H1 (cell line): ENCODE data around the gene ATP5PB. TPM values are rescaled to one million over a fixed set of nuclear protein-coding genes. Genes with fewer than 3 reads are reported as not detected.

Experiments used
- CTCF ChIA-PET: fragments of 300-600 bp; sonication (Branson Sonifier 250); formaldehyde crosslinking; loops from one replicate; lab custom pipeline; 2021; ENCODE audit not compliant: partially characterized antibody; lab: Charles Lee
- POLR2A ChIA-PET: fragments of 300-600 bp; sonication (Branson Sonifier 250); formaldehyde crosslinking; loops from one replicate; lab custom pipeline; 2021; ENCODE audit warnings: inconsistent platforms; ENCODE audit not compliant: partially characterized antibody; lab: Charles Lee
- DNase-seq, 2 experiments: peaks; one replicate each; pipeline versions ENCODE4 v3.0.0 to v3.0.0-alpha.2; 2010 to 2022; ENCODE audit warnings: low spot score in 2 of 2, low read depth in 1 of 2, mixed read lengths in 1 of 2
- FAIRE-seq: peaks from 2 replicates; lab custom pipeline; 2011; peaks lifted over from hg19 to GRCh38; lab: Jason Lieb, UNC
- H2AFZ ChIP-seq: 2 replicates; pipeline ENCODE4 v1.8.1; 2012; ENCODE audit warnings: low read length, inconsistent platforms
- H2AK5ac ChIP-seq: 2 replicates; pipeline ENCODE4 v1.6.1; 2013; ENCODE audit warnings: low read depth, low read length
- H2BK120ac ChIP-seq: replicated peaks from 2 replicates; pipeline ENCODE3; 2013; ENCODE audit warnings: low read depth, low read length, inconsistent platforms
- H2BK12ac ChIP-seq: 2 replicates; pipeline ENCODE4 v1.6.1; 2013; ENCODE audit warnings: low read depth, low read length
- H2BK15ac ChIP-seq: 2 replicates; pipeline ENCODE4 v1.6.1; 2013; ENCODE audit warnings: low read length
- H2BK20ac ChIP-seq: 2 replicates; pipeline ENCODE4 v1.6.1; 2013; ENCODE audit warnings: low read length
- H2BK5ac ChIP-seq: 2 replicates; pipeline ENCODE4 v1.6.1; 2013; ENCODE audit warnings: low read depth, low read length
- H3K14ac ChIP-seq: 2 replicates; pipeline ENCODE4 v1.6.1; 2013; ENCODE audit warnings: inconsistent platforms; ENCODE audit not compliant: insufficient read length
- H3K18ac ChIP-seq: 2 replicates; pipeline ENCODE4 v1.6.1; 2013; ENCODE audit warnings: low read length; ENCODE audit errors: extremely low read depth
- H3K23ac ChIP-seq: 2 replicates; pipeline ENCODE4 v1.6.1; 2013; ENCODE audit warnings: inconsistent platforms; ENCODE audit not compliant: insufficient read length
- H3K23me2 ChIP-seq: 2 replicates; pipeline ENCODE4 v1.6.1; 2013; ENCODE audit warnings: low read depth, low read length
- H3K27ac ChIP-seq: 2 replicates; pipeline ENCODE4 v1.6.1; 2011; ENCODE audit warnings: low read depth, low read length, inconsistent platforms
- H3K27me3 ChIP-seq, 4 experiments: replicated peaks in 1 of 4; 1 replicate in 1 of 4; 2 replicates in 3 of 4; pipeline versions ENCODE4 v1.6.1 to v1.8.1; 2011 to 2013; ENCODE audit warnings: low read length in 3 of 4, mild to moderate bottlenecking in 3 of 4, inconsistent platforms in 2 of 4, mixed read lengths in 2 of 4, moderate library complexity in 1 of 4; ENCODE audit not compliant: control insufficient read depth in 3 of 4, insufficient read depth in 3 of 4; ENCODE audit errors: extremely low read depth in 1 of 4
- H3K36me3 ChIP-seq, 4 experiments: 2 replicates each; pipeline versions ENCODE4 v1.6.1 to v1.8.1; 2011 to 2013; ENCODE audit warnings: mild to moderate bottlenecking in 4 of 4, low read length in 3 of 4, moderate library complexity in 2 of 4, control low read depth in 1 of 4, inconsistent platforms in 1 of 4; ENCODE audit not compliant: insufficient read depth in 4 of 4, control insufficient read depth in 2 of 4
- H3K4ac ChIP-seq: replicated peaks from 2 replicates; pipeline ENCODE3; 2013; ENCODE audit warnings: low read length, low read depth, mixed read lengths, inconsistent platforms; ENCODE audit not compliant: insufficient read length
- H3K4me1 ChIP-seq, 4 experiments: replicated peaks in 1 of 4; 1 replicate in 1 of 4; 2 replicates in 3 of 4; pipeline versions ENCODE4 v1.6.1 to v1.8.1; 2011 to 2013; ENCODE audit warnings: low read length in 3 of 4, inconsistent platforms in 2 of 4, mixed read lengths in 1 of 4; ENCODE audit not compliant: insufficient read depth in 4 of 4, control insufficient read depth in 3 of 4
- H3K4me2 ChIP-seq, 2 experiments: 2 replicates each; pipeline versions ENCODE4 v1.6.1 to v1.8.1; 2011 to 2013; ENCODE audit warnings: low read depth in 2 of 2, low read length in 2 of 2, control low read depth in 1 of 2, inconsistent platforms in 1 of 2, mild to moderate bottlenecking in 1 of 2; ENCODE audit not compliant: insufficient read depth in 1 of 2
- H3K4me3 ChIP-seq, 4 experiments: fragments of 200-600, 300-600 bp in 1 of 4; sonication (generic), shearing (Covaris generic), sonication (Bioruptor Twin) in 1 of 4; 2 replicates each; pipeline versions ENCODE4 v1.5.1 to v1.8.1; 2011 to 2016; ENCODE audit warnings: low read length in 4 of 4, low read depth in 3 of 4, control low read depth in 2 of 4, inconsistent platforms in 2 of 4, mild to moderate bottlenecking in 2 of 4, mixed read lengths in 1 of 4, moderate library complexity in 1 of 4; ENCODE audit not compliant: insufficient read depth in 2 of 4; ENCODE audit errors: extremely low read depth in 1 of 4
- H3K56ac ChIP-seq: replicated peaks from 2 replicates; pipeline ENCODE3; 2013; ENCODE audit warnings: low read depth, mild to moderate bottlenecking, mixed read lengths, low read length, inconsistent platforms; ENCODE audit not compliant: insufficient read length
- H3K79me1 ChIP-seq: 2 replicates; pipeline ENCODE4 v1.6.1; 2013; ENCODE audit warnings: low read depth, low read length, control low read depth
- H3K79me2 ChIP-seq, 2 experiments: 2 replicates each; pipeline versions ENCODE4 v1.6.1 to v1.8.1; 2012 to 2013; ENCODE audit warnings: low read length in 2 of 2, mild to moderate bottlenecking in 2 of 2, inconsistent platforms in 1 of 2; ENCODE audit not compliant: insufficient read depth in 2 of 2, control insufficient read depth in 1 of 2
- H3K9ac ChIP-seq, 4 experiments: replicated peaks in 1 of 4; 1 replicate in 1 of 4; 2 replicates in 3 of 4; pipeline versions ENCODE4 v1.6.1 to v1.8.1; 2011 to 2013; ENCODE audit warnings: low read depth in 3 of 4, low read length in 3 of 4, control low read depth in 2 of 4, mild to moderate bottlenecking in 2 of 4, moderate library complexity in 2 of 4, inconsistent platforms in 1 of 4; ENCODE audit errors: extremely low read depth in 1 of 4
- H3K9me3 ChIP-seq, 2 experiments: 2 replicates each; pipeline versions ENCODE4 v1.6.1 to v1.8.1; 2012 to 2013; ENCODE audit warnings: mild to moderate bottlenecking in 2 of 2, moderate library complexity in 2 of 2, control low read depth in 1 of 2, inconsistent platforms in 1 of 2, low read depth in 1 of 2, low read length in 1 of 2, mixed read lengths in 1 of 2; ENCODE audit not compliant: insufficient read depth in 2 of 2
- H4K20me1 ChIP-seq, 2 experiments: replicated peaks in 1 of 2; 2 replicates each; pipeline versions ENCODE3 to v1.8.1; 2011 to 2013; ENCODE audit warnings: inconsistent platforms in 2 of 2, low read length in 2 of 2, mild to moderate bottlenecking in 1 of 2; ENCODE audit not compliant: insufficient read depth in 2 of 2, control insufficient read depth in 1 of 2
- H4K5ac ChIP-seq: 2 replicates; pipeline ENCODE4 v1.6.1; 2013; ENCODE audit warnings: low read length, low read depth, mixed read lengths, inconsistent platforms; ENCODE audit not compliant: insufficient read length
- H4K8ac ChIP-seq: 2 replicates; pipeline ENCODE4 v1.8.0; 2013; ENCODE audit warnings: mild to moderate bottlenecking, moderate library complexity, low read length, inconsistent platforms; ENCODE audit not compliant: insufficient read depth; ENCODE audit errors: extremely low read depth
- H4K91ac ChIP-seq: replicated peaks from 2 replicates; pipeline ENCODE3; 2013; ENCODE audit warnings: low read length, mixed read lengths, inconsistent platforms; ENCODE audit not compliant: insufficient read length
- CBX5 ChIP-seq: fragments of 300-800, 300-1000 bp; sonication (generic); IDR thresholded peaks from 2 replicates; pipeline ENCODE4 v1.7.1; 2016; ENCODE audit warnings: antibody characterized with exemption, low read length, low read depth
- POLR2A ChIP-seq, 2 experiments: IDR thresholded peaks; 1 replicate in 1 of 2; 2 replicates in 1 of 2; pipeline ENCODE4 v1.6.1; 2011; ENCODE audit warnings: low read depth in 2 of 2, low read length in 2 of 2, mild to moderate bottlenecking in 2 of 2; ENCODE audit errors: control extremely low read depth in 1 of 2
- POLR2AphosphoS5 ChIP-seq: IDR thresholded peaks from 2 replicates; pipeline ENCODE4 v1.6.1; 2011; ENCODE audit warnings: low read depth, low read length
- RBBP5 ChIP-seq: IDR thresholded peaks from 2 replicates; pipeline ENCODE4 v1.7.1; 2012; ENCODE audit warnings: low read depth, mild to moderate bottlenecking, inconsistent platforms, low read length, moderate library complexity, borderline replicate concordance
- WGBS, 2 experiments: shearing (Covaris generic) in 1 of 2; methylation state at CpG; one replicate each; pipeline versions ENCODE4 v1.1.6 to v1.1.7; 2013 to 2015; ENCODE audit warnings: low lambda C conversion rate in 2 of 2, mixed read lengths in 2 of 2, inconsistent platforms in 1 of 2, low coverage in 1 of 2, missing lambda C conversion rate in 1 of 2; ENCODE audit not compliant: insufficient replicate concordance in 2 of 2, insufficient coverage in 1 of 2, insufficient read length in 1 of 2; ENCODE audit errors: extremely low coverage in 1 of 2, missing lambda C conversion rate in 1 of 2; 5-methylcytosine and 5-hydroxymethylcytosine counted together
- polyA plus RNA-seq, 7 experiments: library from polyadenylated mRNA; depleted of rRNA in 3 of 7; stranded (reverse) in 5 of 7; unstranded in 2 of 7; fragments of >200 nt in 5 of 7; fragments of 200-250 nt in 2 of 7; gene quantifications; 1 replicate in 5 of 7; 2 replicates in 1 of 7; 4 replicates in 1 of 7; pipeline versions ENCODE4 v1.2.1 to v1.2.3, GENCODE V29; 2011 to 2013; ENCODE audit warnings: missing spikeins in 2 of 7, mixed read lengths in 2 of 7
- total RNA-seq: library from RNA; stranded (reverse); fragmentation: NEBNext Ultra II Directional; extraction: Animal tissue kit (Norgen Biotek cat#: 25700); gene quantifications from 2 replicates; pipeline ENCODE4 v1.2.1, GENCODE V29; 2021

Gene ATP5PB
- total and polyA plus RNA-seq, 2 of the 8 experiments (the other 6 are each of a cell fraction or from before 2014, with no cell fraction given), result 232 to 262 TPM

DNA sequence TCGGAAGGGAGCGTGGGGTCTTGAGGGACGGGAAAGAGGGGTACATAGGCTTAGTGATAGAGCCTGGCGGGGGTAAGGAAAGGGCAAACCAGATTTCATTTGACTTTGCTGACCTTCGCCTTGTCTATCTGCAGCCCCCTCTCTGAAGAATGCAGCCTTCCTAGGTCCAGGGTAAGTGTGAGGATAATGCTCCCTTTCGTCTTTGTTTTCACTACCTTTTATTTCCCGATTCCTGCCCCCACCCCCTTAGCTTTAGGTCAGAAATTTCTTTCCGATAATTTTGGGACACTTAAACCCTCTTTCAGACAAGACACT lies 396 bp downstream of the ATP5PB start:
- H3K4ac ChIP-seq, result no peak overlapping the region
- no peaks in the 10 kb centered on the region for H3K9me3 ChIP-seq
- peak overlapping the region; percentile 89 for H2BK5ac ChIP-seq
- no peak overlapping the region for H2BK15ac ChIP-seq
- H3K79me2 ChIP-seq, result peaks cover 5 to 69% of the 10 kb centered on the region in 2 experiments
- no peak overlapping the region for H3K23ac ChIP-seq
- no peak overlapping the region for H3K14ac ChIP-seq
- peak overlapping the region; percentile 78 for H4K91ac ChIP-seq
- peaks cover 3% of the 10 kb centered on the region for H3K23me2 ChIP-seq
- ChIA-PET CTCF (interaction anchor here (0.7 to 1.0 kb wide), 3 partner anchors 9 to 220 kb away, joined by 3 to 4 read pairs (median 3); no protein-coding TSS in a partner anchor), POLR2A (interaction anchor here (0.6 to 3.7 kb wide), 5 partner anchors 13 to 310 kb away, joined by 3 to 36 read pairs (median 4); partner anchors contain the start of genes CEPT1 and DRAM2)
- TF ChIP-seq CBX5 (no peak), RBBP5 (0 out of 2 replicates have a peak, but pooled peaks have one; percentile 20), POLR2AphosphoS5 (0 out of 2 replicates have a peak, but pooled peaks have one; percentile 4), POLR2A (IDR thresholded peaks at IDR 0.05; ENCODE audit: control extremely low read depth in 1 of 2, low read depth in 2 of 2, low read length in 2 of 2) (peak in 1 of 2 experiments; percentile 23; a peak in 1 of 3 replicates)
- peak overlapping the region; percentile 88 for H4K5ac ChIP-seq
- no peak for DNase-seq
- peak overlapping the region; percentile 18; the same call in 1 of the 2 replicates for H2AK5ac ChIP-seq
- 2% methylated on average over 8 of the region's 8 CpGs; no CpG with 5 or more reads in 1 of the 2 experiments for WGBS, 2 experiments
- peaks cover 8 to 33% (median 10%) of the 10 kb centered on the region in 4 experiments for H3K36me3 ChIP-seq
- no peak overlapping the region for H3K18ac ChIP-seq
- peak overlapping the region; percentile 88 to 96 (median 94) for H3K9ac ChIP-seq
- no peak overlapping the region for H2BK120ac ChIP-seq
- H3K4me1 ChIP-seq, result peaks cover 0 to 2% (median 1%) of the 10 kb centered on the region in 4 experiments; a peak in 3 of 7 replicates
- H3K79me1 ChIP-seq, result peaks cover 4% of the 10 kb centered on the region; the same call in 1 of the 2 replicates
- no peak overlapping the region for H2BK20ac ChIP-seq
- H2AFZ ChIP-seq, result peak overlapping the region; percentile 95
- peaks cover 3 to 5% of the 10 kb centered on the region in 2 experiments for H4K20me1 ChIP-seq
- no peaks in the 10 kb centered on the region for H3K27me3 ChIP-seq
- no peak overlapping the region for H2BK12ac ChIP-seq
- peak overlapping the region; percentile 77 for H3K56ac ChIP-seq
- FAIRE-seq, result no peak
- H3K4me3 ChIP-seq, result peak overlapping the region; percentile 86 to 100 (median 99)
- H3K27ac ChIP-seq, result peak overlapping the region; percentile 85
- peak overlapping the region; percentile 95; the same call in 1 of the 2 replicates for H4K8ac ChIP-seq
- peak overlapping the region; percentile 79 to 95 for H3K4me2 ChIP-seq
